HL-60/S4 (cell line): ENCODE data around the gene KRT82.

ENCODE experiments used
- in situ Hi-C: fragments of 300-500 bp; cut with MboI; formaldehyde crosslinking; loops from 2 replicates; pipeline ENCODE4 v1.14.3; 2022; ENCODE audit warnings: low sequenced_read_pairs

KRT82 gene

DNA sequence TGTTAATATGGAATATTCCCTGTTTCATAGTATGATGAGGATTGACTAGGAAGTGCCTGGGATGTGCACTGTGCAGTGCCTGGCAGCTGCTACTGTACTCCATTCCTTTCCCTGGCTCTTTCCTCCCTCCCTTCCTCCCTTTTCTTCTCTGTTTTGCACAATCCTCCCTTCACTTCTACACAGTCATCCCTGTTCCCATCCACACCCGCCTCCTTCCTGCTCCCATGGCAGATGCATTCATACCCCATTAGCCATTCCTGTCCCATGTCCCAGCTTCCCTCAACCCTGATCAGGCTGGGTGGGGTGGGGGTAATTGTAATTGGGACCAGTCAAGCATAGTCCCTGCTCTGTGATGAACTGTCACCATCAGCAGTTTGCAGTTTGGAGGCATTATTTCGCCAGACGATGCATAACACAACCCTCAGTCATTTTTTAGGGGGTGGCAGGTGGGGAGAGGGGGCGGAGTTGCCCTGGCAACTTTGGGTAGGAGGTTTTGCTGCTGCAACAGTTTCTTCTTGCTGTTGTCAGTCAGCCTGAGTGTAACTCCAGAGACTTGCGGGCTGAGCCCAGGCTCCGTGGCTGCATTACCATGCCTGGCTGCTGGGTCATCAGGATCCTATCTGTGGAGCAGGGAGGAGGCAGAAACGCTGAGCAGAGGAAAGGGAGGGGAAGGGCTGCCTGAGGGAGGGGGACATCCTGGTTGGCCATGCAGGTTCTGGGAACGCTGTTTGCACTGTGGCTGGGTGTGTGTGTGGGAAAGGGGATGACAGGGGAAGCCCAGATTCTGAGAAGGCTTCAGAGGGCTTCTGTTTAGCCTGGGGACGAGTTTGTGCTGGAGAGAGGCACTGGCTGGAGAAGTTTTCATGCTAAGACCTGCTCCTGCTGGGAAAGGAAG lies 16.6 kb downstream of the KRT82 start:
- in situ Hi-C loops, result loop anchor here (25.0 kb wide), 2 partner anchors 473 to 598 kb away; no protein-coding TSS in a partner anchor

- in situ Hi-C loops, result loop anchor here (25.0 kb wide), 2 partner anchors 474 to 599 kb away; no protein-coding TSS in a partner anchor
These were observed 18.3 kb downstream of the KRT82 start for GRCh38 chr12:52387859-52388258.

- in situ Hi-C loops, result loop anchor here (25.0 kb wide), 2 partner anchors 477 to 602 kb away; no protein-coding TSS in a partner anchor
These were observed 20.9 kb downstream of the KRT82 start, which contains the start of gene KRT84 for GRCh38 chr12:52385226-52385702. TSS of gene KRT84 (minus strand) at chr12:52385652. CDS start at chr12:52385585, 67 bp downstream.

DNA sequence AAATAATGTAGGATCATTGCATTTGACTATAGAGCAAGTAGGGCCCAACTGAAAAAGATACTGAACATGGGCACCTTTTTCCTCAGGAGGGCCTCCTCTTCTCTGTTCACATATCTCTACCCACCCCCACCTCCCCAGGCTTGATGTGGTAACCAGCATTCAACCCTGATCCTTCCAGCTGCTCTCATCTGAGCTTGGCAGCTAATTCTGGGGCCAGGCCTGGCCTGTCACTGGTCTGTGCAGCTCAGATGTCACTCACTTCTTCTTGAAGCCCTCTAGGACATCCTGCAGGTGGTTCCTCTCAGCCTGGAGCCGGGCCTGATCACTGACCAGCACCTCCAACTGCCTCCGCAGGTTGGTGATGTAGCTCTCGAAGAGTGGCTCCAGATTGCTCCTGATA lies 22.8 kb downstream of the KRT82 start:
- in situ Hi-C loops, result loop anchor here (25.0 kb wide), 2 partner anchors 479 to 604 kb away; no protein-coding TSS in a partner anchor

- in situ Hi-C loops, result loop anchor here (25.0 kb wide), 2 partner anchors 479 to 604 kb away; no protein-coding TSS in a partner anchor
These were observed 23.3 kb downstream of the KRT82 start for GRCh38 chr12:52382854-52383253.

DNA sequence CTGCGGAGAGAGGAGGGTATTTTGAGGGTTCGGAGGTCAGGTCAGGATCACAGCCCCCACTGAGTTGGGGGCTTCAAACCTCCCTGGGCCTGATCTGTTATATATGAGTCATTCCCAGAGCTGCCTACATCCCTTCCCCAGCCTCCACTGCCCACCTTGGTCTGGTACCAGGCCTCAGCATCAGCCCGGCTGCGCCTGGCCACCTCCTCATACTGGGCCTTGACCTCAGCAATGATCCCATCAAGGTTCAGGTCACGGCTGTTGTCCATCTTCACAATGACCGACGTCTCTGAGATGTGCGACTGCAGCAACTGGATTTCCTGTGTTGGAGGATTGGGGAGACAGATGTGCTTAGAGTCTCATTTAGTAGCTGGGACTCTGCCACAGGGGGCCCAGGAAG lies 24.9 kb downstream of the KRT82 start:
- in situ Hi-C loops, result loop anchor here (25.0 kb wide), 2 partner anchors 481 to 606 kb away; no protein-coding TSS in a partner anchor

DNA sequence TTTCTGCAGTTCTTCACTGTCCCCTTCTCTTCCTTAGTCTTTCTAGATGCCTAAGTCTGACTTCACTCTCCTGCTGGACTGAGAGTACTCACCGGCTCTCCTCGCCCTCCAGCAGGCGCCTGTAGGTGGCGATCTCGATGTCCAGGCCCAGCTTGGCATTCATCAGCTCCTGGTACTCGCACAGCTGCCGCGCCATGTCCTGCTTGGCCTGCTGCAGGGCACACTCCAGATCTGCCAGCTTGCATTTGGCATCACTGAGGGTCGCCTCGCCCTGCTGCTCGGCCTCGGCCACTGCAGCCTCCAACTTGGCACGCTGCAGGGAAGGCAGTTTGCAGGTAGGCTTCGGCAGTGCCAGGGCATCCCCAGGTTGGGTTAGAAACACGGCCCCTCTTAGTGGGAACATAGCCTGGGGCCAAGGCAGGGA lies 25.9 kb downstream of the KRT82 start:
- in situ Hi-C loops, result loop anchor here (25.0 kb wide), 2 partner anchors 482 to 607 kb away; no protein-coding TSS in a partner anchor

- in situ Hi-C loops, result loop anchor here (25.0 kb wide), 2 partner anchors 483 to 608 kb away; no protein-coding TSS in a partner anchor
These were observed 26.6 kb downstream of the KRT82 start for GRCh38 chr12:52379536-52379935.

GRCh38 chr12:52378091-52378490 lies 28.0 kb downstream of the KRT82 start:
- in situ Hi-C loops, result loop anchor here (25.0 kb wide), 2 partner anchors 484 to 609 kb away; no protein-coding TSS in a partner anchor

DNA sequence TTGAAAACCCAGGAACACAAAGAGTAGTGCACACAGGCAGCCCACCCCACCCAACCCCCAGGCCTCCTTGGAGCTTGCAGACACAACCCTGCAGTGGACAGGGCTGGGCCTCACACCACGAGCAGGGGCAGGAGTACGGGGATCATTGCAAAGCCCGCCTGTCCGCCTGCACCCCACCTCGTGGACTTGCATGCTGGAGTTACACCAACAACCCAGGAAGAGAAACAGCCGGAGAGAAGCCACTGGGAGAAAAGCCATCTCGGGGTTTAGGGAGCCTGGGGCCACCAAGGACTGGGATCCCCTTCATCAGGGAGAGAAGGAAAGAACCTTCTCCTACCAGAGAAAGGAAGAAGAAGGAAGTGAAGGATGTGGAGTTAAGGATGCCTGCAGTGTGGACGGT lies 28.9 kb downstream of the KRT82 start:
- in situ Hi-C loops, result loop anchor here (25.0 kb wide), 2 partner anchors 485 to 610 kb away; no protein-coding TSS in a partner anchor

DNA sequence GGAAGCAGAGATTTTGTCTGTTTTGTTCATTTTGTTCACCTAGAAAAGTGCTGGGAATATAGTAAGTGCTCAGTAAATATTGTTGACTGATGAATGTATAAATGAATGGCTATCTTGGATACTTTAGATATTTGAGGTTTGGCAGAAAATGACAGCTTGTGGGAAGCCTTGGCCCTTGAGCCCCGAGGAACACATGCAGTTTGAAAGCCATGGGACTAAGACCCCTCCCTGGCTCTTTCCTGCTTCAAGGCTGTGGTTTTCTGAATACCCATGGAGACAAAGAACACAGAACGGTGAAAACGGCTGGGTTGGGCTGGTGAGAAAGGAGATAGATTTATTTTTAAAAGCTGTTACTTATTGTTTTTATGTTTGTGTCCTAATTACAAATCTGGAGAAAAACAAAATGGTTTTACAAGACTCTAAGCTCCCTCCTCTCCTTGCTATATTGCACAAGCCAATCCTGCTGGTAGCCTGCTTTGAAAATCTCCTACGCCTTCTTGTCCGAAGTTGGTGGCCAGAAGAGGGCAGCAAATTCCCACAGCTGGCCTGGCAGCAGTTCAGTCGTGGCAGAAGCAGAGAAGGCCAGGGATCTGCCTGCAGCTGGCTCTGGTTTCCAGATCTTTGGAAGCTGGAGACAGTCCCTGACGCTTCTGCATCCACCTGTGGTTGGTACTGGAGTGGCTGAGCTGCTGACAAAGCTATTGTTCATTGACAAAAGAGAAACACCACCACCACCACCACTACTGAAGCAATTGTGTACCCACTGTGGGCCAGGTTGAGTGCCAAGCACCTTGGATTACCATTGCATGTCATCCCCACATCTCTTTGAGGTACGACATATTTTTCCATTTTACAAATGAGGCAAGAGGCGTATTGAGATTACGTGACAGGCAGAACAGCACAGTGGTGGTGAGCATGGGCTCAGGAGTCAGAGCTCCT lies 33.6 kb downstream of the KRT82 start:
- in situ Hi-C loops, result no loop called here

GRCh38 chr12:52371716-52372115 lies 34.4 kb downstream of the KRT82 start:
- in situ Hi-C loops, result no loop called here

- in situ Hi-C loops, result no loop called here
These were observed 35.1 kb downstream of the KRT82 start for GRCh38 chr12:52370926-52371608.

- in situ Hi-C loops, result no loop called here
These were observed 36.3 kb downstream of the KRT82 start for GRCh38 chr12:52369809-52370208.

DNA sequence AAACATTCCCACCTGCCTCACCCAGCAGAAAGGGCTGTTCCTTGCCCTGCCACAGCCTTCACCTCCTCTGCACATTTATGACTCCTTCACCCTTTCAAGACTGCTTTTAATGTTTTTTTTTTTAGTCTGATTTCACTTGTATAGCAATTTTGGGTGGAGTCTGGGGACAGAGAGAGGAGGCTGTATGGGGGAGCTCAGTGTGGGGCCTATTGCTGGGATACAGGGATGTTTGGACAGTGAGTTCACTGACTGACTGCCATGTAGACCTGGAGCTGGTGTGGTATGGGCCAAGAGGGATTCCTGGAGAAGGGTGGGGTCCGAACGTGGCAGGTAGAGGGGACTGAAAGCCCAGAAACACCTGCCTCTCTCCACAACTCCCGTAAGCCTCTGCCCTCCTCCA lies 36.9 kb downstream of the KRT82 start:
- in situ Hi-C loops, result no loop called here

- in situ Hi-C loops, result no loop called here
These were observed 37.6 kb downstream of the KRT82 start for GRCh38 chr12:52368508-52368907.

GRCh38 chr12:52367876-52368275 lies 38.3 kb downstream of the KRT82 start:
- in situ Hi-C loops, result no loop called here

DNA sequence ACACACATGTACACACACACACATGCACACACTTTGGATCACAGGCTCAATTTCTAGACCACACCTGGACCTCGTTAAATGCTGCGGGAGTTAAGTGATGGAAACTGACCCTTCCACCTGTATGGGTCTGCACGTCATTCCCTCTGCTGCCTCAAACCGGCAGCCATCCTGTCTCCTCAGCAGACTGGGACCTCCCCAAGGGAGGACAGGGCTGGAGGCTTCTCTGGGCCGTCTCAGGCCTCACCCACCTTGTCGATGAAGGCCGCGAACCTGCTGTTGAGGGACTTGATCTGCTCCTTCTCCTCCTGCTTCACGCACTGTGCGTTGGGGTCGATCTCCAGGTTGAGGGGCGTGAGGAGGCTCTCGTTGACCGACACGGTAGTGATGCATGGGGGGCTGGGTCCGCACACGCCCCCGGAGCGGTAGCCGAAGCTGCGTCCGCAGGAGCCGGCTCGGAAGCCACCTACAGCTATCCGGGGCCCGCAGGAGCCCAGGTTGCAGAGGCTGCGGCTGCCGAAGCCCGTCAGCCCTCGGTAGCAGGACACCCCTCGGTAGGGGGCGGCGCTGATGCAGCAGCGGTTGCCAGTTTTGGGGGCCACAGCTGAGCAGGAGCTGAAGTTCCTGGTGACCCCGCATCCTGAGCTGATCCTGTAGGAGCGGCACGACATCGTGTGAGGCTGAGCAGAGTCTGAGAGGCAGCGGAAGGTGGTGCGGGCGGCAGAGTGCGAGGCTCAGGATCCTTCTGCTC lies 39.2 kb downstream of the KRT82 start, which contains the start of gene KRT85:
Gene KRT85 (minus strand): TSS at position 744 of the 748 bp plus-strand sequence. CDS start 76 bp downstream, at position 668.
- in situ Hi-C loops, result no loop called here

DNA sequence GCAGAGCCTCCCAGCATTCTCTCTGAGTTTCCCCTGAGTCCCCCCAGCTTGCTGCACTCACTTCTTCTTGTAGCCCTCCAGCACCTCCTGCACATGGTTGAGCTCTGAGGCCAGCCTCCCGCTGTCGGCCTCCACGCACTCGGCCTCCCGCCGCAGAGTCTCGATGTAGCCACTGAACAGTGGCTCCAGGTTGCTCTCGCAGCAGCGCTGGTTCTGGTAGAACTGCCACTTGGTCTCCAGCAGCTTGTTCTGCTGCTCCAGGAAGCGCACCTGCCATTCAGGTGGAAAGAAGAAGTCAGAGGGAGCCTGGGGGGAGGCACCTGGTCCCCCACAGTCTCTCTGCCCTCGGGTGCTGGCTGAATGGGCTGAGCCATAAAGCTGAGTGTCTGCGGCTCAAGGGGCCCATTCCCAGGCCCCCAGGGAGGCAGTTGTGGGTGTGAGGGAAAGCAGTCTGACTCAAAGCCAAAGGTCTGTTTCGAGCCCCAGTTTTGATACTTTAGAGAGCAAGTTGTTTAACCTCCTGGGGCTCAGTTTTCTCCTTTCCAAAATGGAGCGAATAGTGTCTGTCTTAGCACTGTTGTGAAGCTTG lies 41.1 kb downstream of the KRT82 start:
- in situ Hi-C loops, result no loop called here
